Suprapubic skin (tissue), 4 donors: Measurements from ENCODE around the gene SLCO1B1. TPM values are rescaled to one million over a fixed set of nuclear protein-coding genes. Genes with fewer than 3 reads are reported as not detected.

ENCODE experiments used
- DNase-seq, 2 donors: peaks; one replicate each; pipeline ENCODE4 v3.0.0-alpha.2; 2019; ENCODE audit warnings: low spot score in 2 of 2
- H3K27ac ChIP-seq: fragments of 200-600 bp; sonication (generic); one replicate; pipeline ENCODE4 v1.5.1; 2019
- H3K27me3 ChIP-seq: fragments of 200-600 bp; sonication (generic); one replicate; pipeline ENCODE4 v1.5.1; 2019
- H3K36me3 ChIP-seq: fragments of 200-600 bp; sonication (generic); one replicate; pipeline ENCODE4 v1.5.1; 2019
- H3K4me1 ChIP-seq: fragments of 200-600 bp; sonication (generic); one replicate; pipeline ENCODE4 v1.5.1; 2019
- H3K4me3 ChIP-seq: fragments of 200-600 bp; sonication (generic); one replicate; pipeline ENCODE4 v1.5.1; 2019; ENCODE audit warnings: mild to moderate bottlenecking
- H3K9me3 ChIP-seq: fragments of 200-600 bp; sonication (generic); one replicate; pipeline ENCODE4 v1.5.1; 2019
- EP300 ChIP-seq: sonication (generic); formaldehyde crosslinking; IDR thresholded peaks from one replicate; pipeline ENCODE4 v1.6.1; 2017; ENCODE audit warnings: antibody characterized with exemption
- POLR2A ChIP-seq, 2 donors: fragments of 450-650 bp; IDR thresholded peaks; one replicate each; pipeline ENCODE4 v1.6.1; 2017; ENCODE audit warnings: antibody characterized with exemption in 2 of 2, mild to moderate bottlenecking in 2 of 2, moderate library complexity in 2 of 2
- POLR2AphosphoS5 ChIP-seq, 3 donors: sonication (generic); formaldehyde crosslinking; IDR thresholded peaks; one replicate each; pipeline ENCODE4 v1.6.1; 2017; ENCODE audit warnings: antibody characterized with exemption in 3 of 3
- WGBS: methylation state at CpG from one replicate; pipeline ENCODE4 v1.1.5; 2018; 5-methylcytosine and 5-hydroxymethylcytosine counted together
- total RNA-seq, 4 donors: library from RNA; depleted of rRNA; stranded (reverse); fragments of >200 nt; gene quantifications; one replicate each; pipeline ENCODE4 v1.1.0, GENCODE V29; 2016
- TF ChIP-seq, protein P1 (sequence below), 2 donors: fragments of 200-600 bp in 1 of 2; fragments of 450-650 bp in 1 of 2; sonication (generic) in 1 of 2; IDR thresholded peaks; one replicate each; pipeline ENCODE4 v1.5.1; 2016 to 2019; ENCODE audit warnings: antibody characterized with exemption in 2 of 2, mild to moderate bottlenecking in 1 of 2, moderate library complexity in 1 of 2

Gene SLCO1B1
- total RNA-seq, 4 donors from 2014 or later, result not detected

GRCh38 chr12:21252070-21252469, 121.1 kb downstream of the SLCO1B1 start:
- Histone ChIP-seq H3K9me3 (no peaks in the 10 kb centered on the region), H3K27me3 (no peaks in the 10 kb centered on the region), H3K4me3 (no peak overlapping the region), H3K4me1 (no peaks in the 10 kb centered on the region), H3K36me3 (no peaks in the 10 kb centered on the region), H3K27ac (no peak overlapping the region)
- no peak for TF ChIP-seq EP300
- TF ChIP-seq POLR2AphosphoS5 (IDR thresholded peaks at IDR 0.05), result no peak
- TF ChIP-seq, protein P1, sequence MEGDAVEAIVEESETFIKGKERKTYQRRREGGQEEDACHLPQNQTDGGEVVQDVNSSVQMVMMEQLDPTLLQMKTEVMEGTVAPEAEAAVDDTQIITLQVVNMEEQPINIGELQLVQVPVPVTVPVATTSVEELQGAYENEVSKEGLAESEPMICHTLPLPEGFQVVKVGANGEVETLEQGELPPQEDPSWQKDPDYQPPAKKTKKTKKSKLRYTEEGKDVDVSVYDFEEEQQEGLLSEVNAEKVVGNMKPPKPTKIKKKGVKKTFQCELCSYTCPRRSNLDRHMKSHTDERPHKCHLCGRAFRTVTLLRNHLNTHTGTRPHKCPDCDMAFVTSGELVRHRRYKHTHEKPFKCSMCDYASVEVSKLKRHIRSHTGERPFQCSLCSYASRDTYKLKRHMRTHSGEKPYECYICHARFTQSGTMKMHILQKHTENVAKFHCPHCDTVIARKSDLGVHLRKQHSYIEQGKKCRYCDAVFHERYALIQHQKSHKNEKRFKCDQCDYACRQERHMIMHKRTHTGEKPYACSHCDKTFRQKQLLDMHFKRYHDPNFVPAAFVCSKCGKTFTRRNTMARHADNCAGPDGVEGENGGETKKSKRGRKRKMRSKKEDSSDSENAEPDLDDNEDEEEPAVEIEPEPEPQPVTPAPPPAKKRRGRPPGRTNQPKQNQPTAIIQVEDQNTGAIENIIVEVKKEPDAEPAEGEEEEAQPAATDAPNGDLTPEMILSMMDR (IDR thresholded peaks at IDR 0.05), result no peak
- DNase-seq, result no peak
- WGBS, result 75% methylated on average over 5 of the region's 5 CpGs

DNA sequence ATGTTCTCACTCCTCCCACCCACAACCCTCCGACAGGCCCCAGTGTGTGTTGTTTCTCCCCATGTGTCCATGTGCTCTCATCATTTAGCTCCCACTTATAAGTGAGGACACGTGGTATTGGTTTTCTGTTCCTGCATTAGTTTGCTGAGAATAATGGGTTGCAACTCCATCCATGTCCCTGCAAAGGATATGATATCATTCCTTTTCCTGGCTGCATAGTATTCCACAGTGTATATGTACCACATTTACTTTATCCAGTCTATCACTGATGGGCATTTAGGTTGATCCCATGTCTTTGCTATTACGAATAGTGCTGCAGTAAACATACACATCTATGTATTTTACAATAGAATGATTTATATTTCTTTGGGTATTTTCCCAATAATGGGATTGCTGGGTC, 126.2 kb downstream of the SLCO1B1 start:
- Histone ChIP-seq H3K9me3 (no peaks in the 10 kb centered on the region), H3K4me1 (no peaks in the 10 kb centered on the region), H3K27me3 (no peaks in the 10 kb centered on the region), H3K27ac (no peak overlapping the region), H3K4me3 (no peak overlapping the region), H3K36me3 (no peaks in the 10 kb centered on the region)
- 80% methylated on average over 3 of the region's 3 CpGs for WGBS
- TF ChIP-seq EP300 (no peak), POLR2A (IDR thresholded peaks at IDR 0.05) (no peak), POLR2AphosphoS5 (IDR thresholded peaks at IDR 0.05) (no peak)
- TF ChIP-seq, protein P1 (IDR thresholded peaks at IDR 0.05), result no peak
- no peak for DNase-seq

DNA sequence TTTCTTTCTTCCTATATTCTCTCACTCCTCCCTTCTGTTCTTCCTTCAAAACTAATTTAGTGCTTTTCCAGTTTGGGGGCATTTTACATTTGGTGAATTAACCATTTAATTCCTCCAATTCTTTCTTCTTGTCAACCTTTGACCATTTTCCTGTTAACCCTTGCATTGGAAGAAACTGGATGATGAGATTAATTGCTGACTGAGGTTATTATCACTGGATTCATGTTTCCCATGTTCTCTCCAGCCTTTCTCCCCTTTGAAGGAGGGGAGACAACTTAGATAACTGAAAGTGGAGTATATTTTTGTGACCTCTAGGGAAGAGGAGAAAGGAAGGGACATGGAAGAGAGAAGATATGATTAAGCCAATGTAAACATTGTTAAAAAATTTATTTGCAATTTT, 133.2 kb downstream of the SLCO1B1 start:
- H3K4me1 ChIP-seq, result no peaks in the 10 kb centered on the region
- no peak overlapping the region for H3K27ac ChIP-seq
- no peak for DNase-seq
- no peaks in the 10 kb centered on the region for H3K9me3 ChIP-seq
- H3K4me3 ChIP-seq, result no peak overlapping the region
- TF ChIP-seq POLR2A (IDR thresholded peaks at IDR 0.05) (no peak), POLR2AphosphoS5 (IDR thresholded peaks at IDR 0.05) (no peak)
- TF ChIP-seq, protein P1 (IDR thresholded peaks at IDR 0.05), result no peak
- H3K27me3 ChIP-seq, result no peaks in the 10 kb centered on the region
- no peaks in the 10 kb centered on the region for H3K36me3 ChIP-seq

GRCh38 chr12:21265932-21266331, 134.9 kb downstream of the SLCO1B1 start:
- H3K27me3 ChIP-seq, result no peaks in the 10 kb centered on the region
- H3K27ac ChIP-seq, result no peak overlapping the region
- no peaks in the 10 kb centered on the region for H3K9me3 ChIP-seq
- TF ChIP-seq POLR2A (IDR thresholded peaks at IDR 0.05) (no peak), POLR2AphosphoS5 (IDR thresholded peaks at IDR 0.05) (no peak), EP300 (no peak)
- WGBS, result 49% methylated on average over 4 of the region's 4 CpGs
- H3K36me3 ChIP-seq, result no peaks in the 10 kb centered on the region
- no peak for DNase-seq
- no peaks in the 10 kb centered on the region for H3K4me1 ChIP-seq
- no peak overlapping the region for H3K4me3 ChIP-seq

- H3K4me3 ChIP-seq, result no peak overlapping the region
- H3K9me3 ChIP-seq, result no peaks in the 10 kb centered on the region
- no peaks in the 10 kb centered on the region for H3K27me3 ChIP-seq
- WGBS, result 73% methylated on average over 2 of the region's 2 CpGs
- no peak for DNase-seq
- no peaks in the 10 kb centered on the region for H3K4me1 ChIP-seq
- TF ChIP-seq EP300 (no peak), POLR2A (IDR thresholded peaks at IDR 0.05) (no peak), POLR2AphosphoS5 (IDR thresholded peaks at IDR 0.05) (no peak)
- TF ChIP-seq, protein P1 (IDR thresholded peaks at IDR 0.05), result no peak
- no peak overlapping the region for H3K27ac ChIP-seq
- H3K36me3 ChIP-seq, result no peaks in the 10 kb centered on the region
These were observed 145.8 kb downstream of the SLCO1B1 start for GRCh38 chr12:21276826-21277225.

Other genes with a start within 250 kb of the SLCO1B1 start
- not detected for gene SLCO1A2, start 203.7 kb downstream of the SLCO1B1 start, total RNA-seq
- gene IAPP, start 241.7 kb downstream of the SLCO1B1 start, total RNA-seq, result not detected